GM12872 (cell line): ENCODE measurements around the gene ITGAL.

ENCODE experiments used
- TF ChIP-seq, protein P1 (sequence below): IDR thresholded peaks from 3 replicates; pipeline ENCODE4 v1.5.1; 2011; ENCODE audit warnings: low read depth, mild to moderate bottlenecking, low read length, moderate library complexity; ENCODE audit not compliant: insufficient read depth

ITGAL gene

GRCh38 chr16:30523768-30524574 is 51.4 kb downstream of the ITGAL start:
- TF ChIP-seq, protein P1, sequence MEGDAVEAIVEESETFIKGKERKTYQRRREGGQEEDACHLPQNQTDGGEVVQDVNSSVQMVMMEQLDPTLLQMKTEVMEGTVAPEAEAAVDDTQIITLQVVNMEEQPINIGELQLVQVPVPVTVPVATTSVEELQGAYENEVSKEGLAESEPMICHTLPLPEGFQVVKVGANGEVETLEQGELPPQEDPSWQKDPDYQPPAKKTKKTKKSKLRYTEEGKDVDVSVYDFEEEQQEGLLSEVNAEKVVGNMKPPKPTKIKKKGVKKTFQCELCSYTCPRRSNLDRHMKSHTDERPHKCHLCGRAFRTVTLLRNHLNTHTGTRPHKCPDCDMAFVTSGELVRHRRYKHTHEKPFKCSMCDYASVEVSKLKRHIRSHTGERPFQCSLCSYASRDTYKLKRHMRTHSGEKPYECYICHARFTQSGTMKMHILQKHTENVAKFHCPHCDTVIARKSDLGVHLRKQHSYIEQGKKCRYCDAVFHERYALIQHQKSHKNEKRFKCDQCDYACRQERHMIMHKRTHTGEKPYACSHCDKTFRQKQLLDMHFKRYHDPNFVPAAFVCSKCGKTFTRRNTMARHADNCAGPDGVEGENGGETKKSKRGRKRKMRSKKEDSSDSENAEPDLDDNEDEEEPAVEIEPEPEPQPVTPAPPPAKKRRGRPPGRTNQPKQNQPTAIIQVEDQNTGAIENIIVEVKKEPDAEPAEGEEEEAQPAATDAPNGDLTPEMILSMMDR: no peak

DNA sequence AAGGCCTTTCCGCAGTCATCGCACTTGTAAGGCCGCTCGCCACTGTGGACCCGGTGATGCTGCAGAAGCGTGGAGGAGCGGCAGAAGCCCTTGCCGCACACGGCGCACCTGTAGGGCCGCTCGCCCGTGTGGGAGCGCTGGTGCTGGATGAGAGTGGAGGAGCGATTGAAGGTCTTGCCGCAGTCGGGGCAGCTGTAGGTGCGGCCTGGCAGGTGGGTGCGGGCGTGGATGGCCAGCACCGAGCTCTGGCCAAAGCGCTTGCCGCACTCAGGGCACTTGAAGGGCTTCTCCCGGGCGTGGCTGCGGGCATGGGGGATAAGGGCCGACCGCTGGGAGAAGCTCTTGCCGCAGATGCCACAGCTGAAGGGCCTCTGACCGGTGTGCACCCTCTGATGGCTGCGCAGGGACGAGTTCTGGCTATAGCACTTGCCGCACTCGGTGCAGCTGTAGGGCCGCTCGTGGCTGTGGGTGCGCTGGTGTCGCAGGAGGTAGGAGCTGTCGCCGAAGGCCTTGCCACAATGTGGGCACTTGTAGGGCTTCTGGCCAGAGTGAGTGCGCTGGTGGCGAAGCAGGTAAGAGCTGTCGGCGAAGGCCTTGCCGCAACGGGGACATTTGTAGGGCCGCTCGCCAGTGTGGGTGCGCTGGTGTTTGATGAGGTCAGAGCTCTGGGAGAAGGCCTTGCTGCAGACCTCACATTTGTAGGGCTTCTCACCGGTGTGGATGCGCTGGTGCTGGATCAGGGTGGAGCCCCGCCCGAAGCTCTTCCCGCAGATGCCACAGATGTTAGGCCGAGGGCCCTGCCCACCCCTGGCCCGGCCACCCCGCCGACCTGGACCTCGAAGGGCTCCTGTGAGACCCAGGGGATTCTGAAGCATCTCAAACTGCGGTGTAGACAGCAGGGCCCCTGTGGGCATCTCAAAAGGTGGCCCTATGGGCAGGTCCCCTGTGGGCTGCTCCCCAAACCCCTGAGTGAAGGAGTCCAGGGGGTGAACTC is 52.3 kb downstream of the ITGAL start:
- TF ChIP-seq, protein P1: no peak

GRCh38 chr16:30525844-30526136 is 53.2 kb downstream of the ITGAL start:
- TF ChIP-seq, protein P1: no peak

DNA sequence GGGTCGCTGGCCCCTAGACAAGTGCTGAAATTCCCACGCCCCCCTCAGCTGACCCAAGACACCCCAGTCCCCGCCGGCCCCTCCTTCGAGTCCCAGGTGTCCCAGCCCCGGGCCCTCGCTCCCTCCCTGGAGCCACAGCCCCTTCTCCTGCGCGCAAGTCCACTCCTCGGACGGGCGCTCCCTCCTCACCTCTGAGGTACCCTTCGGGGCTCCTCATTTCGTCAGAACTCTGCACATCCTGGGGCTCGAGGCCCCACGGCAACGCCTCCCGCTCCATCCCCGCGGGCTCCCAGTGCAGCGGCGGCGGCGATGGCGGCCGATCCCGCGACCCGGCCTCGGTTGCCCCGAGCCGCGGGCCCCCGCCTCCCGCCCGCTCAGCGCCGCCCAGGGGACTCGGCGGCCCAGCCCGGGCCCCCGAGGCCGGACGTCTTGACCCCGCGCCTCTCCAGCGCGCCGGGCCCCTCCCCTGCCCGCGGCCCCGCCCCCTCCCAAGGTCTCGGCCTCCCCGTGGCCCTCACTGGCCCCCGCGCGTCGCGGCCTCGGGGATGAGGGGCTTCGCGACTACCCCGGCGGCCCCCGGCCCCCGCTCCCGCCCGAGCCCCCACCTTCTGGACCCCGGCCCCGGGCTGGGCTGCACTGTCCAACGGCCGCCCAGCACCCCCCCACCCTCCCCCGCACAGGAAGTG is 53.7 kb downstream of the ITGAL start, which contains the start of gene ZNF768:
Gene ZNF768 (minus strand): TSS at position 430 of the 686 bp plus-strand sequence. CDS start 153 bp downstream, at position 277.
- TF ChIP-seq, protein P1: no peak

- TF ChIP-seq, protein P1: peak; percentile 56
Measured at GRCh38 chr16:30526823-30527634, 54.5 kb downstream of the ITGAL start.

GRCh38 chr16:30527635-30528178 is 55.2 kb downstream of the ITGAL start:
- TF ChIP-seq, protein P1: no peak
